ENCODE data around the gene RMND1.
A peak's percentile ranks its signal among the peaks of the same experiment; 100 is the strongest.

Gene RMND1

GRCh38 chr6:151477726-151478125 is 25.8 kb upstream of the RMND1 start:
- TF ChIP-seq CTCF (IDR thresholded peaks at IDR 0.05): no peak

- TF ChIP-seq CTCF (IDR thresholded peaks at IDR 0.05): peak; percentile 80
Measured at GRCh38 chr6:151475653-151476523, 24.0 kb upstream of the RMND1 start.

GRCh38 chr6:151464702-151465101 is 12.8 kb upstream of the RMND1 start:
- no peak for TF ChIP-seq CTCF (IDR thresholded peaks at IDR 0.05)

- TF ChIP-seq CTCF (IDR thresholded peaks at IDR 0.05): no peak
Measured at GRCh38 chr6:151461673-151462072, 9.7 kb upstream of the RMND1 start.

- TF ChIP-seq CTCF (IDR thresholded peaks at IDR 0.05): no peak
Measured at GRCh38 chr6:151452750-151453427, 963 bp upstream of the RMND1 start.

- TF ChIP-seq CTCF (IDR thresholded peaks at IDR 0.05): no peak
Measured at GRCh38 chr6:151451417-151451949, 443 bp downstream of the RMND1 start.

GRCh38 chr6:151448623-151449022 is 3.3 kb downstream of the RMND1 start:
- TF ChIP-seq CTCF (IDR thresholded peaks at IDR 0.05): no peak

Data from LNCAP (cell line).